HCT116 (cell line): ENCODE data around the gene PPFIBP1.

Experiments used
- CTCF ChIP-seq, 3 experiments: fragments of 200-600 bp in 1 of 3; sonication (generic) in 1 of 3; IDR thresholded peaks in 2 of 3; conservative IDR thresholded peaks in 1 of 3; 2 replicates each; pipeline ENCODE4 v1.5.1; 2012 to 2017; ENCODE audit warnings: low read depth in 2 of 3, low read length in 2 of 3, antibody characterized with exemption in 1 of 3, borderline replicate concordance in 1 of 3, control low read depth in 1 of 3, mild to moderate bottlenecking in 1 of 3, mixed read lengths in 1 of 3, mixed run types in 1 of 3, moderate library complexity in 1 of 3; ENCODE audit not compliant: insufficient read depth in 1 of 3
- EZH2phosphoT487 ChIP-seq: fragments of 200-600 bp; IDR thresholded peaks from 2 replicates; pipeline ENCODE4 v1.6.1; 2018; ENCODE audit warnings: antibody characterized with exemption, borderline replicate concordance
- JUND ChIP-seq: IDR thresholded peaks from 2 replicates; pipeline ENCODE4 v1.6.1; 2012
- MAX ChIP-seq: IDR thresholded peaks from 2 replicates; pipeline ENCODE4 v1.6.1; 2012
- POLR2A ChIP-seq: IDR thresholded peaks from 2 replicates; pipeline ENCODE4 v1.7.0; 2011; ENCODE audit warnings: borderline replicate concordance; ENCODE audit not compliant: insufficient read depth, insufficient read length; ENCODE audit errors: extremely low read depth
- POLR2AphosphoS5 ChIP-seq: IDR thresholded peaks from 2 replicates; pipeline ENCODE4 v1.6.1; 2011; ENCODE audit warnings: mild to moderate bottlenecking, low read depth, low read length, moderate library complexity
- REST ChIP-seq: IDR thresholded peaks from 2 replicates; pipeline ENCODE4 v1.6.1; 2012; ENCODE audit warnings: low read depth
- SP1 ChIP-seq: IDR thresholded peaks from 2 replicates; pipeline ENCODE4 v1.6.1; 2012; ENCODE audit warnings: low read depth
- SRF ChIP-seq: IDR thresholded peaks from 2 replicates; pipeline ENCODE4 v1.6.1; 2012; ENCODE audit warnings: low read depth
- YY1 ChIP-seq: IDR thresholded peaks from 2 replicates; pipeline ENCODE4 v1.6.1; 2011; ENCODE audit warnings: low read length, low read depth, moderate library complexity, mild to moderate bottlenecking; ENCODE audit not compliant: insufficient replicate concordance; ENCODE audit errors: extremely low read depth

- no peak for TF ChIP-seq CTCF (IDR thresholded peaks at IDR 0.05 in 2 of 3, conservative IDR thresholded peaks at IDR 0.05 in 1 of 3; ENCODE audit: borderline replicate concordance in 1 of 3, insufficient read depth in 1 of 3, low read depth in 2 of 3, low read length in 2 of 3)
- no peak for TF ChIP-seq YY1
- TF ChIP-seq JUND, result no peak
- TF ChIP-seq POLR2AphosphoS5, result no peak
- TF ChIP-seq SP1, result no peak
- no peak for TF ChIP-seq EZH2phosphoT487
- TF ChIP-seq REST, result no peak
- no peak for TF ChIP-seq POLR2A
- no peak for TF ChIP-seq MAX
- no peak for TF ChIP-seq SRF
Observed at GRCh38 chr12:27707216-27707615, 183.2 kb downstream of the PPFIBP1 start.
